BJ (cell line): Measurements from ENCODE around the gene AMELX. TPM values are rescaled to one million over a fixed set of nuclear protein-coding genes. Genes with fewer than 3 reads are reported as not detected.

Experiments
- CTCF ChIA-PET: fragments of 350-600 bp; formaldehyde crosslinking; extraction: SDS; loops from one replicate; lab custom pipeline; 2021; ENCODE audit warnings: antibody characterized with exemption, inconsistent platforms; lab: Yijun Ruan, JAX
- POLR2A ChIA-PET: fragments of 300-600 bp; sonication (Branson Sonifier 250); formaldehyde crosslinking; extraction: SDS; loops from one replicate; lab custom pipeline; 2021; ENCODE audit warnings: antibody characterized with exemption; lab: Charles Lee
- DNase-seq: peaks from one replicate; pipeline ENCODE4 v3.0.0-alpha.2; 2011; ENCODE audit warnings: low read depth
- H3K27me3 ChIP-seq: 2 replicates; pipeline ENCODE4 v1.6.0; 2011; ENCODE audit warnings: low read length; ENCODE audit not compliant: control insufficient read depth, insufficient read depth
- H3K36me3 ChIP-seq: 2 replicates; pipeline ENCODE4 v1.5.1; 2011; ENCODE audit warnings: low read length; ENCODE audit not compliant: control insufficient read depth, insufficient read depth
- H3K4me3 ChIP-seq: 2 replicates; pipeline ENCODE4 v1.5.1; 2011; ENCODE audit warnings: low read depth, mild to moderate bottlenecking, control low read depth, low read length
- CTCF ChIP-seq: IDR thresholded peaks from 2 replicates; pipeline ENCODE4 v1.5.1; 2011; ENCODE audit warnings: low read depth, mild to moderate bottlenecking, control low read depth, inconsistent platforms, low read length, moderate library complexity; ENCODE audit not compliant: insufficient read depth
- polyA plus RNA-seq: library from polyadenylated mRNA; depleted of rRNA; stranded (reverse); fragments of >200 nt; gene quantifications from 2 replicates; pipeline ENCODE4 v1.2.3, GENCODE V29; 2011; rRNA removed
- small RNA-seq: library from RNA; depleted of rRNA; stranded (forward); fragments of <200 nt; gene quantifications from one replicate; pipeline ENCODE3, GENCODE V24; 2012; ENCODE audit warnings: low replicate concordance, low read depth; ENCODE audit not compliant: insufficient read length

The AMELX gene
- polyA plus RNA-seq, 1 experiment, result not detected

GRCh38 chrX:11342673-11343072 lies 49.5 kb downstream of the AMELX start:
- ChIA-PET POLR2A (no interaction called here), CTCF (interaction anchor here (1.8 kb wide), 1 partner anchor 39 kb away, joined by 4 read pairs; no protein-coding TSS in a partner anchor)
- Histone ChIP-seq H3K36me3 (no peaks in the 10 kb centered on the region), H3K27me3 (no peaks in the 10 kb centered on the region), H3K4me3 (no peak overlapping the region)
- no peak for TF ChIP-seq CTCF
- DNase-seq, result no peak

GRCh38 chrX:11346121-11346682 lies 53.0 kb downstream of the AMELX start:
- no peaks in the 10 kb centered on the region for H3K27me3 ChIP-seq
- H3K36me3 ChIP-seq, result no peaks in the 10 kb centered on the region
- DNase-seq, result no peak
- POLR2A ChIA-PET, result no interaction called here
- no peak for TF ChIP-seq CTCF
- CTCF ChIA-PET, result no interaction called here
- no peak overlapping the region for H3K4me3 ChIP-seq

- H3K27me3 ChIP-seq, result no peaks in the 10 kb centered on the region
- H3K4me3 ChIP-seq, result no peak overlapping the region
- TF ChIP-seq CTCF, result no peak
- DNase-seq, result no peak
- H3K36me3 ChIP-seq, result no peaks in the 10 kb centered on the region
- ChIA-PET CTCF (no interaction called here), POLR2A (no interaction called here)
Measured at GRCh38 chrX:11347300-11347699, 54.1 kb downstream of the AMELX start.

- DNase-seq, result no peak
- no peak for TF ChIP-seq CTCF
- H3K4me3 ChIP-seq, result no peak overlapping the region
- CTCF ChIA-PET, result no interaction called here
- H3K27me3 ChIP-seq, result no peaks in the 10 kb centered on the region
- POLR2A ChIA-PET, result no interaction called here
- H3K36me3 ChIP-seq, result no peaks in the 10 kb centered on the region
Measured at GRCh38 chrX:11349020-11349419, 55.8 kb downstream of the AMELX start.

- TF ChIP-seq CTCF, result no peak
- H3K27me3 ChIP-seq, result no peaks in the 10 kb centered on the region
- POLR2A ChIA-PET, result no interaction called here
- no peak overlapping the region for H3K4me3 ChIP-seq
- CTCF ChIA-PET, result no interaction called here
- DNase-seq, result no peak
- H3K36me3 ChIP-seq, result no peaks in the 10 kb centered on the region
Measured at GRCh38 chrX:11349661-11350337, 56.6 kb downstream of the AMELX start.

Small RNA genes lying within 50 kb of the gene (small RNA-seq; reads per million reads assigned to genes)
- gene MIR548AX, result 1.1 reads per million

Other genes with a start within 250 kb of the AMELX start
- gene HCCS, start 182.1 kb upstream of the AMELX start, polyA plus RNA-seq, result 18.9 and 26.7 TPM in 2 replicates